ENCODE measurements around the gene HARBI1. TPM values are rescaled to one million over a fixed set of nuclear protein-coding genes. Genes with fewer than 3 reads are reported as not detected.

HARBI1 gene
- total and polyA plus RNA-seq, 10 donors = 1.4 to 5.6 (median 3.9) TPM

DNA sequence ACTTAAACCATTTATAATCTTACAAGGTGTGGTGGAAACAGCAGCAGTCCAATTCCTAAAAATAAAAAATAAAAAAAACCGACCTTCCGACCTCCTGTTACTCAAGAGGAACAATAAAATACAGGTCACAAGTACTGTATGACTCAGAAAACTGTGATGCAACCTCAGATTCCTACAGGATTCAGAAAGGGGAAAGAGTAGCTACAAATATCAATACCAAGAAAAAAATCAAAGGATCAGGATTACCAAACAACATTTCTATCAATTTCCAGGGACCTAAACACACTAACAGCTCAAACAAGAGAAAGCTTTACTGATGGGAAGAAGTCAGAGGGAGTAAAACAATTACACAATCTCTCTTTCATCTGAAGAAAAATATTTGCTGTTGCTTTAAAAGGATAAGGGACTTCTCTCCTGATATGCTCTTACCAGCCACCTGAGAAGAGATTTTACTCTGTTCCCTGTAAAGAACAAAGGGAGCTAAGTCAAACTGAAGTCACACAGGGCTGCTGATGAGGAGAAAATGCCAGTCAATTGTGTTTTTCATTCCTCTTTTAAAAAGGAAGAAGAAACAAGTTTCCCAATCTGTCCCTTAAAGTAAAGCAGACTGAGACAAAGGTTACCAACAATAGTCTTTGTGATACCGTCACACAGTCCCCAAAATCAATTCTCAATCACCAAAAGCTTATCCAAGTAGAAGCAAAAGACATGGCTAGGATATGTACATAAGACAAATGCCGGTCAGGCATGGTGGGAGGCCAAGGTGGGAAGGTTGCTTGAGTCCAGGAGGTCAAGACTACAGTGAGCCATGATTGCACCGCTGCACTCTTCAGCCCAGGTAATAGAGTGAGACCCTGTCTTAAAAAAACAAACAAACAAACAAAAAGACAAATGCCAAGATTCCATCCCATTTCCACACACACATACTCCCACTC, 62.5 kb downstream of the HARBI1 start:
- DNase-seq = no peak
- WGBS, 5 donors = 52 to 68% (median 64%) methylated on average over 5 of the region's 5 CpGs
- intact Hi-C loops (cut with DNase I; ENCODE audit: low total_unique reads) = no loop called here

DNA sequence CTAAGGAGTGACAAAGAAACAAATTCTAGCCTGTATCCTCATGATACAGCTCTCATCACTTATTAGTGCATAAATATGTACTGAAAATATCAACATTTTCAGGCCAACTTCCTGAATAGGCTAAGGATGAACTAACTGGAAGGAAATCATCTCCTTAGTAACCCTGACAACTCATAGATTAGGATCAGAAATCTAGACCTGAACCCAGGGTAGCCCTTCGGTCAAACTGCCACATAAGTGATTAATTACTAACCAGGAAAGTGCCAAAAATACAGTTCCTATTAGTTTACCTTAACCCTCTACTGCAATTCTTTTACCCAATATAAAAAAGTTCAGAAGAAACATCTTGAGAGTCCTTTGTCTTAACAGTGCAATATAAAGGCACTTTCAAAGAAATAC, 63.2 kb downstream of the HARBI1 start:
- no peak for DNase-seq
- intact Hi-C loops (cut with DNase I; ENCODE audit: low total_unique reads) = no loop called here
- H3K4me1 ChIP-seq = peaks cover 10 to 67% (median 35%) of the 10 kb centered on the region in 6 donors
- no peaks in the 10 kb centered on the region for H3K36me3 ChIP-seq
- no peaks in the 10 kb centered on the region for H3K9me3 ChIP-seq
- TF ChIP-seq POLR2A (IDR thresholded peaks at IDR 0.05) = no peak
- no peak for TF ChIP-seq POLR2AphosphoS5 (IDR thresholded peaks at IDR 0.05)
- TF ChIP-seq, protein P1, sequence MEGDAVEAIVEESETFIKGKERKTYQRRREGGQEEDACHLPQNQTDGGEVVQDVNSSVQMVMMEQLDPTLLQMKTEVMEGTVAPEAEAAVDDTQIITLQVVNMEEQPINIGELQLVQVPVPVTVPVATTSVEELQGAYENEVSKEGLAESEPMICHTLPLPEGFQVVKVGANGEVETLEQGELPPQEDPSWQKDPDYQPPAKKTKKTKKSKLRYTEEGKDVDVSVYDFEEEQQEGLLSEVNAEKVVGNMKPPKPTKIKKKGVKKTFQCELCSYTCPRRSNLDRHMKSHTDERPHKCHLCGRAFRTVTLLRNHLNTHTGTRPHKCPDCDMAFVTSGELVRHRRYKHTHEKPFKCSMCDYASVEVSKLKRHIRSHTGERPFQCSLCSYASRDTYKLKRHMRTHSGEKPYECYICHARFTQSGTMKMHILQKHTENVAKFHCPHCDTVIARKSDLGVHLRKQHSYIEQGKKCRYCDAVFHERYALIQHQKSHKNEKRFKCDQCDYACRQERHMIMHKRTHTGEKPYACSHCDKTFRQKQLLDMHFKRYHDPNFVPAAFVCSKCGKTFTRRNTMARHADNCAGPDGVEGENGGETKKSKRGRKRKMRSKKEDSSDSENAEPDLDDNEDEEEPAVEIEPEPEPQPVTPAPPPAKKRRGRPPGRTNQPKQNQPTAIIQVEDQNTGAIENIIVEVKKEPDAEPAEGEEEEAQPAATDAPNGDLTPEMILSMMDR (IDR thresholded peaks at IDR 0.05 in 8 of 11, conservative IDR thresholded peaks at IDR 0.05 in 3 of 11) = no peak
- H3K27me3 ChIP-seq (replicated peaks in 1 of 7) = no peaks in the 10 kb centered on the region
- no peak overlapping the region for H3K4me3 ChIP-seq
- 0 to 23% (median 15%) methylated on average over 1 of the region's 1 CpG for WGBS, 5 donors
- peak overlapping the region in 6 of 8 donors; percentile 8 to 60 (median 29) for H3K27ac ChIP-seq

More for the DNA sequence above, 62.5 kb downstream of the HARBI1 start:
- no peaks in the 10 kb centered on the region for H3K9me3 ChIP-seq
- H3K4me1 ChIP-seq = peaks cover 12 to 71% (median 33%) of the 10 kb centered on the region in 6 donors
- H3K27ac ChIP-seq = peak overlapping the region in 7 of 8 donors; percentile 15 to 60 (median 25)
- H3K4me3 ChIP-seq = no peak overlapping the region
- no peak for TF ChIP-seq POLR2AphosphoS5 (IDR thresholded peaks at IDR 0.05)
- TF ChIP-seq, protein P1 (IDR thresholded peaks at IDR 0.05 in 8 of 11, conservative IDR thresholded peaks at IDR 0.05 in 3 of 11) = no peak
- TF ChIP-seq POLR2A (IDR thresholded peaks at IDR 0.05) = no peak
- no peaks in the 10 kb centered on the region for H3K36me3 ChIP-seq
- H3K27me3 ChIP-seq (replicated peaks in 1 of 7) = no peaks in the 10 kb centered on the region

Other genes with a start within 250 kb of the HARBI1 start
- gene MDK, start 235.6 kb downstream of the HARBI1 start, total RNA-seq = 10 to 100 TPM; 22.6 to 52.8 (median 36.8) TPM
- gene MDK, start 235.6 kb downstream of the HARBI1 start, polyA plus RNA-seq = 10 to 100 TPM; 16.2 to 26.6 (median 22.3) TPM
- gene CHRM4, start 225.5 kb downstream of the HARBI1 start, total RNA-seq = 10 to 100 TPM in 3 of 7 donors, 1 to 10 TPM in 4; 2.3 to 34.1 (median 8.5) TPM
- gene CHRM4, start 225.5 kb downstream of the HARBI1 start, polyA plus RNA-seq = 1 to 10 TPM in 1 of 3 donors, under 1 TPM in 2; 0.06 to 2.0 (median 0.20) TPM
- 10 to 100 TPM; 36.7 to 54.6 (median 38.9) TPM for gene AMBRA1, start 23.2 kb downstream of the HARBI1 start, total RNA-seq
- 1 to 10 TPM; 3.6 to 9.4 (median 4.3) TPM for gene AMBRA1, start 23.2 kb downstream of the HARBI1 start, polyA plus RNA-seq
- gene ATG13, start 326 bp upstream of the HARBI1 start, total RNA-seq = 100 to 1,000 TPM in 2 of 7 donors, 10 to 100 TPM in 5; 65.4 to 111 (median 88.7) TPM
- 10 to 100 TPM; 14.9 to 33.9 (median 15.7) TPM for gene ATG13, start 326 bp upstream of the HARBI1 start, polyA plus RNA-seq
- 100 to 1,000 TPM in 2 of 7 donors, 10 to 100 TPM in 5; 62.5 to 137 (median 88.7) TPM for gene ARHGAP1, start 83.4 kb upstream of the HARBI1 start, total RNA-seq
- gene ARHGAP1, start 83.4 kb upstream of the HARBI1 start, polyA plus RNA-seq = 10 to 100 TPM; 13.3 to 26.5 (median 15.5) TPM
- 10 to 100 TPM in 5 of 7 donors, 1 to 10 TPM in 2; 6.9 to 17.4 (median 10.8) TPM for gene ZNF408, start 83.8 kb upstream of the HARBI1 start, total RNA-seq
- 10 to 100 TPM in 1 of 3 donors, 1 to 10 TPM in 2; 4.7 to 10.2 (median 6.1) TPM for gene ZNF408, start 83.8 kb upstream of the HARBI1 start, polyA plus RNA-seq
- under 1 TPM in 2 of 7 donors, not detected in 5; 0.23 to 0.33 TPM for gene F2, start 102.0 kb upstream of the HARBI1 start, total RNA-seq
- under 1 TPM in 1 of 3 donors, not detected in 2; 0.03 TPM for gene F2, start 102.0 kb upstream of the HARBI1 start, polyA plus RNA-seq
- 10 to 100 TPM; 32.8 to 55.4 (median 46.0) TPM for gene CKAP5, start 229.1 kb upstream of the HARBI1 start, total RNA-seq
- gene CKAP5, start 229.1 kb upstream of the HARBI1 start, polyA plus RNA-seq = 1 to 10 TPM; 6.5 to 8.5 (median 7.9) TPM

All from spleen (tissue), 11 donors.